Pancreas (tissue), 10 donors: Measurements from ENCODE around the gene ITGB8. TPM values are rescaled to one million over a fixed set of nuclear protein-coding genes. Genes with fewer than 3 reads are reported as not detected.

Source experiments
- ATAC-seq, 4 donors: fragments of 200-7000 bp; cut with Tn5 transposase; one replicate each; pipeline versions ENCODE4 v1.8.0 to v1.9.1; 2020; ENCODE audit warnings: mild to moderate bottlenecking in 4 of 4, moderate library complexity in 4 of 4
- DNase-seq, 6 donors: peaks; one replicate each; pipeline ENCODE4 v3.0.0-alpha.2; 2020
- FAIRE-seq: peaks from 2 replicates; lab custom pipeline; 2012; peaks lifted over from hg19 to GRCh38; lab: Jason Lieb, UNC
- H3K27ac ChIP-seq, 4 donors: fragments of 200-600 bp; sonication (generic); 1 replicate in 3 of 4; 2 replicates in 1 of 4; pipeline versions ENCODE4 v1.5.0 to v1.8.0; 2020
- H3K27me3 ChIP-seq, 4 donors: fragments of 200-600 bp; one replicate each; pipeline ENCODE4 v1.8.0; 2021
- H3K36me3 ChIP-seq, 3 donors: fragments of 200-600 bp; sonication (generic) in 1 of 3; one replicate each; pipeline versions ENCODE4 v1.5.0 to v1.8.0; 2020 to 2021
- H3K4me1 ChIP-seq, 3 donors: fragments of 200-600 bp; one replicate each; pipeline ENCODE4 v1.8.0; 2021
- H3K4me3 ChIP-seq, 4 donors: fragments of 200-600 bp; sonication (generic) in 2 of 4; one replicate each; pipeline versions ENCODE4 v1.5.0 to v1.8.0; 2020 to 2021
- H3K9me3 ChIP-seq, 4 donors: fragments of 200-600 bp; one replicate each; pipeline ENCODE4 v1.8.0; 2021
- WGBS, 2 donors: extraction: QIAGEN DNeasy Blood & Tissue Kit; methylation state at CpG; one replicate each; pipeline ENCODE4 v1.1.7; 2013; 5-methylcytosine and 5-hydroxymethylcytosine counted together
- intact Hi-C, 3 donors: fragments of 100-400 bp; cut with DNase I; formaldehyde crosslinking; loops; one replicate each; pipeline versions ENCODE4 v1.11.1 to v1.14.2; 2022
- polyA plus RNA-seq, 2 donors: library from polyadenylated mRNA; stranded (reverse); fragments of 200-250 nt; gene quantifications; one replicate each; pipeline ENCODE4 v1.2.3, GENCODE V29; 2013
- total RNA-seq, 6 donors: library from RNA; stranded (reverse); fragmentation: NEBNext Ultra II Directional in 4 of 6; extraction: Animal tissue kit (Norgen Biotek cat#: 25700) in 4 of 6; gene quantifications; one replicate each; pipeline versions ENCODE4 v1.2.1 to v1.2.4, GENCODE V29; 2021 to 2023
- TF ChIP-seq, protein P1 (sequence below), 4 donors: fragments of 200-600 bp; sonication (generic) in 3 of 4; IDR thresholded peaks; one replicate each; pipeline versions ENCODE4 v1.5.0 to v1.8.0; 2021; ENCODE audit warnings: antibody characterized with exemption in 4 of 4
- donor health status: healthy with polysubstance abuse.
- donor health status: DM: no; HTN: no; CAD: no; lungs with moderate emphysema.
- donor health status: DM: no; HTN: no; CAD: no.
- donor health status: control.
- donor health status: control.
- donor health status: Bipolar disorder and iron deficiency.
- donor health status: DM: yes; HTN: yes; CAD: no.
- donor health status: DM: no; HTN: no; CAD: no.
- donor health status: DM: no; HTN: no; CAD: no.
- donor health status: DM: yes; HTN: yes; CAD: no.

Gene ITGB8
- total and polyA plus RNA-seq, 8 donors, result 3.9 to 39.8 (median 11.5) TPM

GRCh38 chr7:20323595-20323994 lies 7.1 kb upstream of the ITGB8 start:
- DNase-seq, result no peak
- FAIRE-seq, result no peak
- 69 to 80% methylated on average over 2 of the region's 2 CpGs for WGBS, 2 donors

GRCh38 chr7:20326342-20326741 lies 4.4 kb upstream of the ITGB8 start:
- Histone ChIP-seq H3K4me3 (no peak overlapping the region), H3K27me3 (no peaks in the 10 kb centered on the region), H3K27ac (peak overlapping the region in 2 of 4 donors; percentile 19 to 96), H3K36me3 (no peaks in the 10 kb centered on the region), H3K4me1 (peaks cover 0 to 15% (median 3%) of the 10 kb centered on the region in 3 donors), H3K9me3 (no peaks in the 10 kb centered on the region)
- WGBS, 2 donors, result 79 to 87% methylated on average over 4 of the region's 4 CpGs
- FAIRE-seq (no peak), DNase-seq (no peak), ATAC-seq (no peak)
- intact Hi-C loops, result no loop called here
- TF ChIP-seq, protein P1, sequence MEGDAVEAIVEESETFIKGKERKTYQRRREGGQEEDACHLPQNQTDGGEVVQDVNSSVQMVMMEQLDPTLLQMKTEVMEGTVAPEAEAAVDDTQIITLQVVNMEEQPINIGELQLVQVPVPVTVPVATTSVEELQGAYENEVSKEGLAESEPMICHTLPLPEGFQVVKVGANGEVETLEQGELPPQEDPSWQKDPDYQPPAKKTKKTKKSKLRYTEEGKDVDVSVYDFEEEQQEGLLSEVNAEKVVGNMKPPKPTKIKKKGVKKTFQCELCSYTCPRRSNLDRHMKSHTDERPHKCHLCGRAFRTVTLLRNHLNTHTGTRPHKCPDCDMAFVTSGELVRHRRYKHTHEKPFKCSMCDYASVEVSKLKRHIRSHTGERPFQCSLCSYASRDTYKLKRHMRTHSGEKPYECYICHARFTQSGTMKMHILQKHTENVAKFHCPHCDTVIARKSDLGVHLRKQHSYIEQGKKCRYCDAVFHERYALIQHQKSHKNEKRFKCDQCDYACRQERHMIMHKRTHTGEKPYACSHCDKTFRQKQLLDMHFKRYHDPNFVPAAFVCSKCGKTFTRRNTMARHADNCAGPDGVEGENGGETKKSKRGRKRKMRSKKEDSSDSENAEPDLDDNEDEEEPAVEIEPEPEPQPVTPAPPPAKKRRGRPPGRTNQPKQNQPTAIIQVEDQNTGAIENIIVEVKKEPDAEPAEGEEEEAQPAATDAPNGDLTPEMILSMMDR (IDR thresholded peaks at IDR 0.05), result no peak

More at GRCh38 chr7:20323595-20323994, 7.1 kb upstream of the ITGB8 start:
- intact Hi-C loops, result no loop called here
- Histone ChIP-seq H3K27me3 (no peaks in the 10 kb centered on the region), H3K36me3 (no peaks in the 10 kb centered on the region), H3K9me3 (no peaks in the 10 kb centered on the region), H3K4me3 (no peak overlapping the region), H3K27ac (no peak overlapping the region), H3K4me1 (peaks cover 0 to 8% (median 3%) of the 10 kb centered on the region in 3 donors)
- TF ChIP-seq, protein P1 (IDR thresholded peaks at IDR 0.05), result no peak
- no peak for ATAC-seq

GRCh38 chr7:20327055-20327454 lies 3.6 kb upstream of the ITGB8 start:
- Histone ChIP-seq H3K27me3 (no peaks in the 10 kb centered on the region), H3K36me3 (no peaks in the 10 kb centered on the region), H3K9me3 (no peaks in the 10 kb centered on the region), H3K4me3 (no peak overlapping the region), H3K27ac (peak overlapping the region in 2 of 4 donors; percentile 19 to 96), H3K4me1 (peaks cover 0 to 15% (median 3%) of the 10 kb centered on the region in 3 donors)
- 45 to 59% methylated on average over 1 of the region's 1 CpG for WGBS, 2 donors
- ATAC-seq (no peak), FAIRE-seq (no peak), DNase-seq (no peak)
- TF ChIP-seq, protein P1 (IDR thresholded peaks at IDR 0.05), result no peak
- intact Hi-C loops, result no loop called here

DNA sequence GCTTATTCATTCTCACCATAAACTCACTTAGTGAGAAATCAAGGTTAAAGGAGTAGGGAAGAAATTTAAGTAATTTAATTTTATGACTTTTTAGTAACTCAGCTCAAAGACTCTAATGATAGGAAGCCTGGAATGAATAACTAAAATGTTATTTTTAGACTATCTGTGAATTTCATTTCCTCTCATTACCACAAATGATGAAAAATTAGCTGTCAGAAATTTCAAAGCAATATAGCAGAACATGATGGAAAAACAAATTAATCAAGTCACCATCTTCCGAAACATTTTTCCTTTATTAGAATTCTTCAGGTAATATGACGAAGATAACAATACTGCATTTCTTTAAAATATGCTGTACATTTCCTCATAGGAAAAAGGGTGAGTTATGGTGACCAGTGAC lies 2.7 kb upstream of the ITGB8 start:
- WGBS, 2 donors, result 74 to 78% methylated on average over 2 of the region's 2 CpGs
- H3K27ac ChIP-seq, result peak overlapping the region in 2 of 4 donors; percentile 96 to 97

DNA sequence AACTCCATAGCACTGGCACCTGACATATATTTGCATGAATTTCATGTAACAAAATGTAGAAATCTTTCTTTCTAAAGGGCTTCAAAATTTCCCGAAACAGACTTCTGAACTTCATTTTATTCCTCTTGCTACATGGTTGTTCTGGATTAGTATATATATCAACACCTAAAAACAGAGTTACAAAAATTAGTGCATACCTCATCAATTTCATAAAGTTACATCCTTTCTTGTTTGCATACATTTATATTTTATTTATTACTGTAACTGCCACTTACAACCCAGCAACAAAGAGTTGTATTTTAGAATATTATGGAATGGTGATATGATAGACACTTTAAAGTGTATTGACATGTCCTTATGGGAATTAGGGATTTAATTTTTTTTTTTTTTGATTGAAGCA lies 2.0 kb upstream of the ITGB8 start:
- FAIRE-seq (no peak), ATAC-seq (no peak), DNase-seq (no peak)
- peak overlapping the region in 3 of 4 donors; percentile 36 to 97 (median 96) for H3K27ac ChIP-seq
- H3K9me3 ChIP-seq, result no peaks in the 10 kb centered on the region
- H3K4me1 ChIP-seq, result peaks cover 0 to 15% (median 3%) of the 10 kb centered on the region in 3 donors
- intact Hi-C loops, result no loop called here
- no peaks in the 10 kb centered on the region for H3K27me3 ChIP-seq
- no peak overlapping the region for H3K4me3 ChIP-seq
- no peaks in the 10 kb centered on the region for H3K36me3 ChIP-seq
- WGBS, 2 donors, result 97% methylated on average over 1 of the region's 1 CpG
- TF ChIP-seq, protein P1 (IDR thresholded peaks at IDR 0.05), result no peak

More for the DNA sequence above, 2.7 kb upstream of the ITGB8 start:
- no peak for ATAC-seq
- Histone ChIP-seq H3K27me3 (no peaks in the 10 kb centered on the region), H3K4me3 (no peak overlapping the region), H3K4me1 (peaks cover 0 to 15% (median 3%) of the 10 kb centered on the region in 3 donors), H3K9me3 (no peaks in the 10 kb centered on the region), H3K36me3 (no peaks in the 10 kb centered on the region)
- DNase-seq, result no peak
- intact Hi-C loops, result no loop called here
- FAIRE-seq, result no peak
- TF ChIP-seq, protein P1 (IDR thresholded peaks at IDR 0.05), result no peak
